DND-41 (cell line): Measurements from ENCODE around the gene PCID2.

Experiments
- ATAC-seq: fragments of 200-7000 bp; cut with Tn5 transposase; 3 replicates; pipeline ENCODE4 v1.9.1; 2021; ENCODE audit warnings: low read depth; ENCODE audit not compliant: insufficient read depth
- DNase-seq: peaks from one replicate; pipeline ENCODE4 v3.0.0-alpha.2; 2020
- H2AFZ ChIP-seq: 2 replicates; pipeline ENCODE4 v1.6.0; 2012; ENCODE audit warnings: low read depth, low read length
- H3K27ac ChIP-seq: 2 replicates; pipeline ENCODE4 v1.5.1; 2012; ENCODE audit warnings: low read length, inconsistent platforms
- H3K27me3 ChIP-seq: fragments of 200-600 bp; sonication (generic); 2 replicates; pipeline ENCODE4 v1.6.0; 2012; ENCODE audit warnings: low read length, mild to moderate bottlenecking, inconsistent platforms; ENCODE audit not compliant: insufficient read depth, poor library complexity
- H3K36me3 ChIP-seq: 2 replicates; pipeline ENCODE4 v1.5.1; 2012; ENCODE audit warnings: low read length, inconsistent platforms; ENCODE audit not compliant: insufficient read depth
- H3K4me1 ChIP-seq: 2 replicates; pipeline ENCODE4 v1.5.1; 2012; ENCODE audit warnings: mild to moderate bottlenecking, low read length; ENCODE audit not compliant: insufficient read depth
- H3K4me2 ChIP-seq: 2 replicates; pipeline ENCODE4 v1.6.0; 2012; ENCODE audit warnings: mild to moderate bottlenecking, moderate library complexity, low read length, inconsistent platforms; ENCODE audit not compliant: insufficient read depth
- H3K4me3 ChIP-seq, 2 experiments: fragments of 200-600 bp in 1 of 2; shearing (Covaris generic) in 1 of 2; 2 replicates each; pipeline ENCODE4 v1.5.1; 2012 to 2016; ENCODE audit warnings: inconsistent platforms in 2 of 2, low read length in 2 of 2, mild to moderate bottlenecking in 2 of 2, low read depth in 1 of 2, moderate library complexity in 1 of 2
- H3K79me2 ChIP-seq: 2 replicates; pipeline ENCODE4 v1.6.0; 2012; ENCODE audit warnings: low read length, inconsistent platforms; ENCODE audit not compliant: insufficient read depth
- H3K9ac ChIP-seq: 2 replicates; pipeline ENCODE4 v1.6.0; 2012; ENCODE audit warnings: low read depth, mild to moderate bottlenecking, inconsistent platforms, low read length, moderate library complexity
- H3K9me3 ChIP-seq: 2 replicates; pipeline ENCODE4 v1.5.1; 2012; ENCODE audit warnings: low read length, moderate library complexity, mild to moderate bottlenecking, inconsistent platforms; ENCODE audit not compliant: insufficient read depth, severe bottlenecking
- H4K20me1 ChIP-seq: 2 replicates; pipeline ENCODE4 v1.6.0; 2012; ENCODE audit warnings: low read length; ENCODE audit not compliant: insufficient read depth
- EZH2 ChIP-seq: IDR thresholded peaks from 3 replicates; pipeline ENCODE4 v1.6.1; 2012; ENCODE audit warnings: borderline replicate concordance, low read depth, mild to moderate bottlenecking, moderate library complexity, low read length, inconsistent platforms; ENCODE audit not compliant: severe bottlenecking
- TF ChIP-seq, protein P1 (sequence below): IDR thresholded peaks from 2 replicates; pipeline ENCODE4 v1.5.1; 2012; ENCODE audit warnings: borderline replicate concordance, low read length, moderate library complexity, mild to moderate bottlenecking; ENCODE audit not compliant: poor library complexity, severe bottlenecking; ENCODE audit errors: extremely low read depth

Gene PCID2

DNA sequence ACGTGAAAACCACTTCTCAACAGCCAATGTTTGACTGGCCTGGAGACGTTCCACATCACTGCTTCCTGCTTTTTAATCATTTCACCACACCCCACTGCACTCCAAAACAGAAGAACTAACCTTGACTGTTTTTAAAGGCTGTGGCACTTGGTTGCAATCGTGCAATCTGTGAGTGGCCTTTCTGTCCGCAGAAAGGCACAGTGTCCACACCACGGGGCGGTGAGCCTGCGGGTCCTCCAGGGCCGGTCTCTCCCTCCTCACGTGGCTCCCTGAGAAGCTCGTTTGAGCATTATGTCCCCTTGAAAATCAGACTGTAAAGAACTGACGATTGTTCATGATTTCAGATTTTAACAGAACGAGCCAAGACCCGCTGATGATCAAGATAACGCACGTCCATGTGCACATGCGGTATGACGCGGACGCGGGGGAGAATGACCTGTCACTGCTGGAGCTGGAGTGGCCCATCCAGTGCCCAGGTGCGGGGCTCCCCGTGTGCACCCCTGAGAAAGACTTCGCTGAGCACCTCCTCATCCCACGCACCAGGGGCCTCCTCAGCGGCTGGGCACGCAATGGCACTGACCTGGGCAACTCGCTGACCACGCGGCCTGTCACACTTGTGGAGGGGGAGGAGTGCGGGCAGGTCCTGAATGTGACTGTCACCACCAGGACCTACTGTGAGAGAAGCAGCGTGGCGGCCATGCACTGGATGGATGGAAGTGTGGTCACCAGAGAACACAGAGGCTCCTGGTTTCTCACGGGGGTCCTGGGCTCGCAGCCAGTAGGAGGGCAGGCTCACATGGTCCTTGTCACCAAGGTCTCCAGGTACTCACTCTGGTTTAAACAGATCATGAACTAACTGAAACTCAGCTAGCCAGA lies 37.0 kb downstream of the PCID2 start:
- Histone ChIP-seq H4K20me1 (no peaks in the 10 kb centered on the region), H3K4me1 (no peaks in the 10 kb centered on the region), H3K27ac (no peak overlapping the region), H3K36me3 (peaks cover 48% of the 10 kb centered on the region), H3K79me2 (no peaks in the 10 kb centered on the region), H3K9me3 (no peaks in the 10 kb centered on the region), H3K4me2 (no peak overlapping the region), H3K27me3 (no peaks in the 10 kb centered on the region), H3K4me3 (no peak overlapping the region), H3K9ac (no peak overlapping the region), H2AFZ (no peak overlapping the region)
- TF ChIP-seq, protein P1, sequence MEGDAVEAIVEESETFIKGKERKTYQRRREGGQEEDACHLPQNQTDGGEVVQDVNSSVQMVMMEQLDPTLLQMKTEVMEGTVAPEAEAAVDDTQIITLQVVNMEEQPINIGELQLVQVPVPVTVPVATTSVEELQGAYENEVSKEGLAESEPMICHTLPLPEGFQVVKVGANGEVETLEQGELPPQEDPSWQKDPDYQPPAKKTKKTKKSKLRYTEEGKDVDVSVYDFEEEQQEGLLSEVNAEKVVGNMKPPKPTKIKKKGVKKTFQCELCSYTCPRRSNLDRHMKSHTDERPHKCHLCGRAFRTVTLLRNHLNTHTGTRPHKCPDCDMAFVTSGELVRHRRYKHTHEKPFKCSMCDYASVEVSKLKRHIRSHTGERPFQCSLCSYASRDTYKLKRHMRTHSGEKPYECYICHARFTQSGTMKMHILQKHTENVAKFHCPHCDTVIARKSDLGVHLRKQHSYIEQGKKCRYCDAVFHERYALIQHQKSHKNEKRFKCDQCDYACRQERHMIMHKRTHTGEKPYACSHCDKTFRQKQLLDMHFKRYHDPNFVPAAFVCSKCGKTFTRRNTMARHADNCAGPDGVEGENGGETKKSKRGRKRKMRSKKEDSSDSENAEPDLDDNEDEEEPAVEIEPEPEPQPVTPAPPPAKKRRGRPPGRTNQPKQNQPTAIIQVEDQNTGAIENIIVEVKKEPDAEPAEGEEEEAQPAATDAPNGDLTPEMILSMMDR = no peak
- no peak for TF ChIP-seq EZH2
- DNase-seq (no peak), ATAC-seq (no peak)

DNA sequence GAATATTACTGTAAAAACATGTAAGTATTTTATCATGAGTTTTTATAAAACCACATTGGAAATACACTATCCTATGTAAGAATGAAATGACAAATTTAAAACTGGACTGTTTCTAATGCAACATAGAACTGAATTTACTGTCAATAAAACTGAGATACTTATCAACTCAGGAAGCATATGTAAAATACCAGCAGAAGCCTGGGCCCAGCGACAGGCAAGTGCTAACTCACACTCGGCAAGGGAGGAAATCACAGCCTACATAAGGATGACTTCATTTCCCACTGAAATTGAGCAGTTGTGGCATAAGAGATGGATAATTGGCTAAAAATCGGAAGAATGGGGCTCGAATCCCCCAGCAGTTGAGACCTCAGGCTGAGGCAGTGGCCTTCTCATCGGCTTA lies 38.0 kb downstream of the PCID2 start:
- TF ChIP-seq, protein P1 = no peak
- TF ChIP-seq EZH2 = no peak
- DNase-seq = no peak
- H3K4me2 ChIP-seq = no peak overlapping the region

DNA sequence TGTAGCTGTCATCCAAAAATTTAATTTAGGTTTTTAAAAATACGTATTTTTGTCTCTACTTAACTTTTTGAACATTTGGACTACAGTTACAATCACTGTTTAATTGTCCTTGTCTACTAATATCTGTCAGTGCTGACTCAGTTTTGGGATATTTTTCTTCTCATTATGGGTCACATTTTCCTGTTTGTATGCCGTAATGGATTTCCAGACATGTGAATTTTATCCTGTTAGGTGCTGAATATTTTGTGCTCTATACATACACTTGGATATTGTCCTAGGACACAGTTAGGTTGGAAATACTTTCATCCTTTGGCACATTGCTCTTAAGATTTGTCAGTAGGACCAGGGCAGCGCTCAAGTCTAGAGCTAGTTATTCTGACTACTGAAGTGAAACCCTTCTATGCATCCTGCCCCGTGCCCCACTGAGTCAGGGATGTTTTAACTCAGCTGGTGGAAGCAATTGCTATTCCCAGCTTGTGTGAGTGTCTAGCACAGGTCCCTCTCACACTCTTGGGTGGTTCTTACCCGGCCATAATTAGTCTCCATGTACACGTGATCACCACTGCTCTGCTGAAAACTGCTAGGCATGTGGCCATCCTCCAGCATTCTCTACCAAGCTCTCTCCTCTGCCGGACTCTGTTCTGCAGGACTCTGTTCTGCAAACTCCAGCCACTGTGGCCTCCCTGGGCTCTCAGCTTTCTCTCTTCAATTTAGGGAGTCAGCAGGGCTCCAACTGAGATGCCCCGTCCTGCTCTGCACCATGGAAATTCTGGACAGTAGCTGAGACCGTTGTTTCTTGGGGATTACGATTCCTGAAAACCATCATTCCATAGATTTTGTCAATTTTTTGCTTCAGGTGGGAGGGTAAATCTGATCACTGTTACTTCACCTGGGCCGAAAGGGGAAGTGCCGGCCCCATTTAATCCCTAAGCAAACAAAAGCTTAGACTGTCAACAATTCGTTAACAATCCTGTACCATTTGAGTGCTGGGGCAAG lies 38.9 kb downstream of the PCID2 start:
- Histone ChIP-seq H3K4me2 (no peak overlapping the region), H3K4me3 (no peak overlapping the region), H2AFZ (no peak overlapping the region), H3K4me1 (no peaks in the 10 kb centered on the region), H3K79me2 (no peaks in the 10 kb centered on the region), H3K36me3 (peaks cover 31% of the 10 kb centered on the region), H3K9me3 (no peaks in the 10 kb centered on the region), H3K27ac (no peak overlapping the region), H3K9ac (no peak overlapping the region), H3K27me3 (no peaks in the 10 kb centered on the region), H4K20me1 (no peaks in the 10 kb centered on the region)
- ATAC-seq (no peak), DNase-seq (no peak)
- TF ChIP-seq EZH2 = no peak
- TF ChIP-seq, protein P1 = no peak

More for the DNA sequence above, 38.0 kb downstream of the PCID2 start:
- H3K4me3 ChIP-seq = no peak overlapping the region
- H4K20me1 ChIP-seq = no peaks in the 10 kb centered on the region
- no peak overlapping the region for H3K27ac ChIP-seq
- ATAC-seq = no peak
- no peaks in the 10 kb centered on the region for H3K79me2 ChIP-seq
- no peak overlapping the region for H2AFZ ChIP-seq
- H3K9ac ChIP-seq = no peak overlapping the region
- H3K9me3 ChIP-seq = no peaks in the 10 kb centered on the region
- peaks cover 38% of the 10 kb centered on the region for H3K36me3 ChIP-seq
- no peaks in the 10 kb centered on the region for H3K4me1 ChIP-seq
- no peaks in the 10 kb centered on the region for H3K27me3 ChIP-seq
